ENCODE results near the gene GSTP1. TPM values are rescaled to one million over a fixed set of nuclear protein-coding genes. Genes with fewer than 3 reads are reported as not detected.

GSTP1 gene
- polyA plus RNA-seq, 3 donors: 853 to 1,483 (median 1,250) TPM

- WGBS (ENCODE audit: insufficient coverage): 98% methylated on average over 5 of the region's 6 CpGs
These were observed 45.3 kb upstream of the GSTP1 start for GRCh38 chr11:67538306-67538705.

GRCh38 chr11:67538823-67539505 lies 44.6 kb upstream of the GSTP1 start:
- H4K20me1 ChIP-seq (ENCODE audit: insufficient read depth, low read length): no peaks in the 10 kb centered on the region
- intact Hi-C loops (cut with micrococcal nuclease): no loop called here
- 93% methylated on average over 5 of the region's 10 CpGs for WGBS (ENCODE audit: insufficient coverage)
- no peak overlapping the region for H3K27ac ChIP-seq (ENCODE audit: low read depth in 1 of 2, low read length in 2 of 2)
- no peaks in the 10 kb centered on the region for H3K36me3 ChIP-seq (replicated peaks in 1 of 2; ENCODE audit: control insufficient read depth in 1 of 2, insufficient read depth in 2 of 2, low read length in 2 of 2)
- peaks cover 0 to 5% (median 3%) of the 10 kb centered on the region in 3 donors for H3K27me3 Mint-ChIP-seq (ENCODE audit: low read depth in 3 of 3)
- H3K79me2 ChIP-seq (ENCODE audit: insufficient read depth, low read length): no peaks in the 10 kb centered on the region
- no peaks in the 10 kb centered on the region for H3K4me1 ChIP-seq (ENCODE audit: control insufficient read depth in 1 of 2, insufficient read depth in 2 of 2, low read length in 2 of 2)
- peaks cover 6 to 23% (median 18%) of the 10 kb centered on the region in 7 donors for H3K9me3 Mint-ChIP-seq
- peaks cover 10 to 14% of the 10 kb centered on the region in 2 donors for H3K9me3 ChIP-seq (replicated peaks in 1 of 2; ENCODE audit: control insufficient read depth in 1 of 2, insufficient read depth in 1 of 2, low read length in 2 of 2)
- no peak overlapping the region for H2AFZ ChIP-seq (ENCODE audit: insufficient read depth, low read depth, low read length, poor library complexity, severe bottlenecking)
- no peak overlapping the region for H3K9ac ChIP-seq (ENCODE audit: insufficient read depth, low read length, poor library complexity, severe bottlenecking)
- no peaks in the 10 kb centered on the region for H3K4me1 Mint-ChIP-seq
- no peak for DNase-seq
- peaks cover 0 to 2% of the 10 kb centered on the region in 2 donors for H3K27me3 ChIP-seq (ENCODE audit: control insufficient read depth in 2 of 2, insufficient read depth in 2 of 2, low read length in 2 of 2)
- H3K4me3 ChIP-seq (replicated peaks in 1 of 3; ENCODE audit: low read depth in 2 of 3, low read length in 3 of 3): no peak overlapping the region
- H3K27ac Mint-ChIP-seq: no peak overlapping the region
- H3K4me3 Mint-ChIP-seq: no peak overlapping the region
- H3K4me2 ChIP-seq (replicated peaks; ENCODE audit: extremely low read depth, low read length, poor library complexity, severe bottlenecking): no peak overlapping the region
- no peak for TF ChIP-seq CTCF (IDR thresholded peaks at IDR 0.05)
- H3K36me3 Mint-ChIP-seq: no peaks in the 10 kb centered on the region

More at GRCh38 chr11:67538306-67538705, 45.3 kb upstream of the GSTP1 start:
- Histone ChIP-seq H3K4me2 (replicated peaks; ENCODE audit: extremely low read depth, low read length, poor library complexity, severe bottlenecking) (no peak overlapping the region), H3K36me3 (replicated peaks in 1 of 2; ENCODE audit: control insufficient read depth in 1 of 2, insufficient read depth in 2 of 2, low read length in 2 of 2) (no peaks in the 10 kb centered on the region), H4K20me1 (ENCODE audit: insufficient read depth, low read length) (no peaks in the 10 kb centered on the region), H2AFZ (ENCODE audit: insufficient read depth, low read depth, low read length, poor library complexity, severe bottlenecking) (no peak overlapping the region), H3K4me1 (ENCODE audit: control insufficient read depth in 1 of 2, insufficient read depth in 2 of 2, low read length in 2 of 2) (no peaks in the 10 kb centered on the region), H3K9ac (ENCODE audit: insufficient read depth, low read length, poor library complexity, severe bottlenecking) (no peak overlapping the region), H3K9me3 (replicated peaks in 1 of 2; ENCODE audit: control insufficient read depth in 1 of 2, insufficient read depth in 1 of 2, low read length in 2 of 2) (peaks cover 15 to 20% of the 10 kb centered on the region in 2 donors), H3K27ac (ENCODE audit: low read depth in 1 of 2, low read length in 2 of 2) (no peak overlapping the region), H3K27me3 (ENCODE audit: control insufficient read depth in 2 of 2, insufficient read depth in 2 of 2, low read length in 2 of 2) (peaks cover 0 to 2% of the 10 kb centered on the region in 2 donors), H3K4me3 (replicated peaks in 1 of 3; ENCODE audit: low read depth in 2 of 3, low read length in 3 of 3) (no peak overlapping the region), H3K79me2 (ENCODE audit: insufficient read depth, low read length) (no peaks in the 10 kb centered on the region)
- peaks cover 12 to 30% (median 24%) of the 10 kb centered on the region in 7 donors for H3K9me3 Mint-ChIP-seq
- H3K36me3 Mint-ChIP-seq: no peaks in the 10 kb centered on the region
- no peak for DNase-seq
- H3K27me3 Mint-ChIP-seq (ENCODE audit: low read depth in 3 of 3): peaks cover 0 to 5% (median 3%) of the 10 kb centered on the region in 3 donors
- no peaks in the 10 kb centered on the region for H3K4me1 Mint-ChIP-seq
- TF ChIP-seq CTCF (IDR thresholded peaks at IDR 0.05): no peak
- no peak overlapping the region for H3K27ac Mint-ChIP-seq
- intact Hi-C loops (cut with micrococcal nuclease): no loop called here
- no peak overlapping the region for H3K4me3 Mint-ChIP-seq
